IPS-20b (cell line): Measurements from ENCODE around the gene CNTN5.

ENCODE experiments used
- H3K27ac ChIP-seq: one replicate; pipeline ENCODE4 v1.5.1; 2013; ENCODE audit warnings: low read length
- H3K27me3 ChIP-seq: 2 replicates; pipeline ENCODE4 v1.6.1; 2013; ENCODE audit warnings: mild to moderate bottlenecking, low read length, inconsistent platforms; ENCODE audit not compliant: insufficient read depth
- H3K36me3 ChIP-seq: 2 replicates; pipeline ENCODE4 v1.6.1; 2013; ENCODE audit warnings: low read depth, mild to moderate bottlenecking, inconsistent platforms, low read length, moderate library complexity; ENCODE audit not compliant: insufficient read depth
- H3K4me1 ChIP-seq: 2 replicates; pipeline ENCODE4 v1.6.1; 2013; ENCODE audit warnings: mild to moderate bottlenecking, control low read depth, inconsistent platforms, low read length, moderate library complexity; ENCODE audit not compliant: insufficient read depth
- H3K4me3 ChIP-seq: 2 replicates; pipeline ENCODE4 v1.5.1; 2013; ENCODE audit warnings: mild to moderate bottlenecking, low read length, inconsistent platforms
- H3K9ac ChIP-seq: 2 replicates; pipeline ENCODE4 v1.6.1; 2013; ENCODE audit warnings: low read depth, mild to moderate bottlenecking, inconsistent platforms, low read length, moderate library complexity
- H3K9me3 ChIP-seq: 2 replicates; pipeline ENCODE4 v1.6.1; 2013; ENCODE audit warnings: mild to moderate bottlenecking, low read depth, low read length, inconsistent platforms; ENCODE audit not compliant: insufficient read depth

CNTN5 gene

DNA sequence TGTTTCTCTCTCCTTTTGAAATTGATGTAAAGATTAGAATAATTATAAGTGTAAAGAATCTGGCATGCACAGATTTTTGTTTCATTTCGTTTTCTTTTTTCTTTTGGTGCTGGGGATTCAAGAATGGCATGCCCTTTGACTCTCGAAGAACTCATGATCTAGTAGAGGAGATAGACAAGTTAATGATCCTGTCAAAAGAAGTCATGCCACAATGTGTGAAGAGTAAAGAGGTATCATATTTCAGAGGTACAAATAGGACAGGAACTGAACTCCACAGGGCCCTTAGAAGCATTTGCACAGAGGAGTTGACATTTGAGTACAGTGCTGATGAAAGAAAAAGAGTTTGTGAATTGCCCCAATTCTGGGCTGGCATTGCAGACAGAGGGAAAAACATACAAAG, 958.3 kb downstream of the CNTN5 start:
- no peak overlapping the region for H3K4me3 ChIP-seq
- H3K36me3 ChIP-seq, result no peaks in the 10 kb centered on the region
- no peaks in the 10 kb centered on the region for H3K9me3 ChIP-seq
- H3K27ac ChIP-seq, result no peak overlapping the region
- no peak overlapping the region for H3K9ac ChIP-seq
- H3K27me3 ChIP-seq, result no peaks in the 10 kb centered on the region
- no peaks in the 10 kb centered on the region for H3K4me1 ChIP-seq

- H3K4me1 ChIP-seq, result no peaks in the 10 kb centered on the region
- H3K36me3 ChIP-seq, result no peaks in the 10 kb centered on the region
- H3K9me3 ChIP-seq, result no peaks in the 10 kb centered on the region
- H3K9ac ChIP-seq, result no peak overlapping the region
- no peaks in the 10 kb centered on the region for H3K27me3 ChIP-seq
- no peak overlapping the region for H3K4me3 ChIP-seq
- H3K27ac ChIP-seq, result no peak overlapping the region
Measured at GRCh38 chr11:99987821-99988470, 967.2 kb downstream of the CNTN5 start.

DNA sequence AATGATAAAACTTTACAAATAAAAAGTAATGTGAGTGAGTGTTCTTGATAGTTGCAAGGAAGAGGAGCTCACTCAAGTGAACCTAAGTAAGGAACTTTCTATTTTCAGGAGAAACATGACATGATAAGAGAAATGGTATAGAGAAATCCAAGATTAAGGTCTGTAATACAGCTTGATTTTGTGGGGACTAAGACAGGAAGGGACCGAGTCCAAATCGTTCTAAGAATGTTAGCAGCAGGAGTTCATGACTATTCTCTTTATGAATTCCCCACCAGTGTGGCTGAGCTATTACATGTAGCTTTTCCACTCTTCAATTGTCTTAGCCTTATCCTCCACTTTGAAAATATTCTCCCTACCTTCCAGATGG, 967.7 kb downstream of the CNTN5 start:
- H3K36me3 ChIP-seq, result no peaks in the 10 kb centered on the region
- H3K9ac ChIP-seq, result no peak overlapping the region
- H3K27ac ChIP-seq, result no peak overlapping the region
- H3K4me3 ChIP-seq, result no peak overlapping the region
- H3K27me3 ChIP-seq, result no peaks in the 10 kb centered on the region
- H3K9me3 ChIP-seq, result no peaks in the 10 kb centered on the region
- H3K4me1 ChIP-seq, result no peaks in the 10 kb centered on the region

- H3K27me3 ChIP-seq, result no peaks in the 10 kb centered on the region
- peaks cover 9% of the 10 kb centered on the region for H3K9me3 ChIP-seq
- no peaks in the 10 kb centered on the region for H3K4me1 ChIP-seq
- H3K36me3 ChIP-seq, result no peaks in the 10 kb centered on the region
- H3K9ac ChIP-seq, result no peak overlapping the region
- H3K27ac ChIP-seq, result no peak overlapping the region
- no peak overlapping the region for H3K4me3 ChIP-seq
Measured at GRCh38 chr11:100003985-100004384, 983.2 kb downstream of the CNTN5 start.

DNA sequence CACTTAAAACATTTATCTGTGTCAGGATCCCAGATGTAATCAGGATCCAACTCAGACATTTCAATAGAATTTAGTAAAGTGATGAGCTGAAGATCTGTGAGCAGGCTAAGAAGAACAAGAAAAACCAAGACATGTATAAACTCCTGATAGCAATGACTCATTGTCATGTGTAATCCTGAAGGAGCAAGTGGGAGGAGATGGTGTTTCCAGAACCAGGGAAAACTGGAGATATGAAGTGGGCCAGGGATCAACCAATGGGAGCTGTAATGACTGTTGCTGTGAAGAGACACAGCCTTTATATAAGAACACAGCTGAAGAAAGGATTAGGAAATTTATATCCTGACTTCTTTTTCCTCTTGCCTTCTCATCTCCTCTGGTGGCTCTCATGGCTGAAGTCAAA, 983.8 kb downstream of the CNTN5 start:
- Histone ChIP-seq H3K4me3 (no peak overlapping the region), H3K4me1 (no peaks in the 10 kb centered on the region), H3K27me3 (no peaks in the 10 kb centered on the region), H3K9ac (no peak overlapping the region), H3K9me3 (peaks cover 9% of the 10 kb centered on the region), H3K36me3 (no peaks in the 10 kb centered on the region), H3K27ac (no peak overlapping the region)

DNA sequence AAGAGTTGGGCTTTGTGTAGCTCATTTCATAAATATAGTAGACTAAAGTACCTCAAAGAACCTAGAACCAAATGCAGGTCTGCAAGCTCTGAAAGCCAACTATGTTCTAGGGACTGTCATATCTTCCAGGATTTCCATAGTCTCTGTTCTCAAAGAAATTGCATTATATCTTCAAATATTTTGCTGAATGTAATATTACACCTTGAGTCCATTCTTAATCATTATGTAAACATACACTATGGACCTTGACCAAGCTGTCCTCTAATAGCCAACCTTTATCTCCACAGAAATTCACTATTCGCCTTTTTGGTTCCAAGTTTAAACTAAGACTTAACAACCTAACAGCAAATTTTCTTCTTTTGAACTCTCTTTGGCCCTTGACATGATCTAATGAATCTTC, 987.7 kb downstream of the CNTN5 start:
- H3K4me3 ChIP-seq, result no peak overlapping the region
- H3K27me3 ChIP-seq, result no peaks in the 10 kb centered on the region
- H3K27ac ChIP-seq, result no peak overlapping the region
- H3K9ac ChIP-seq, result no peak overlapping the region
- H3K9me3 ChIP-seq, result no peaks in the 10 kb centered on the region
- no peaks in the 10 kb centered on the region for H3K4me1 ChIP-seq
- no peaks in the 10 kb centered on the region for H3K36me3 ChIP-seq

DNA sequence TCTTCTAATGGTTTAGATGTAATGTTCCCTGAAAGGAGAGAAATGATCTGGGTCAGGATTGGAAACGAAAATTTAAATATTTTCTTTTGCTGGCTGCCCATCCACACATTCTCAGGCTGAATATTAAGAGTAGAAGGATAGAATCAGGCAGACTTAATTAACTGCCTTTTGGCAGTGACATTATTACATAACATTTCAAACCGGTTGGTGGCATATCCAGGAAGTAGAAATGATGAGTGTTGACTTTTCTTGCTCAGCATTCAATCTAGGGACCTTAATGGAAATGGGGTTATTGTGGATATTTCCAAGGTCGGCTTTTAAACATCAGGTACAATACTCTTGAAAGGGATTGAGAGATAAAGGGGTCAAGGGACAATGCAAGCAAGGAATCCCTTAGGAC, 989.0 kb downstream of the CNTN5 start:
- Histone ChIP-seq H3K9ac (no peak overlapping the region), H3K4me1 (no peaks in the 10 kb centered on the region), H3K36me3 (no peaks in the 10 kb centered on the region), H3K27ac (no peak overlapping the region), H3K27me3 (no peaks in the 10 kb centered on the region), H3K9me3 (no peaks in the 10 kb centered on the region), H3K4me3 (no peak overlapping the region)

DNA sequence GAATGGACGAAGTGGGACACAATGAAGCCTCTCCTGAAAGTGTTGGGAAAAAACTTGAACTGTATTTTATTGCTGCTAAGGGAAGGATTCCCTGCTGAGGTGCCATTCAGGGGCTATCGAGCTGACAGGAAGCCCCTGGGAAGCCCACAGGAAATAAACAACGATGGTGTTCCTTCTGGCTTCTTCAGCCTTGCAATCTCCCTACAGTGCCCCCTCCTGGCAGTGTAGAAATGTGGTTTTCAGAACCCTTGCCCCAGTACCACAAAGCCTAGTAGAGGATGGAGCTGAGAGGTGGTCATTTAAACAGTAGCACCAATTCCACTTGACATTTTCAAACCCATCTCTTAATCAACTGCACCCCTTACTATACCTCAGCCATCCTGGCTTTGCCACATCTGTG, 989.6 kb downstream of the CNTN5 start:
- H3K36me3 ChIP-seq, result no peaks in the 10 kb centered on the region
- H3K4me3 ChIP-seq, result no peak overlapping the region
- no peaks in the 10 kb centered on the region for H3K27me3 ChIP-seq
- no peak overlapping the region for H3K9ac ChIP-seq
- H3K27ac ChIP-seq, result no peak overlapping the region
- H3K4me1 ChIP-seq, result no peaks in the 10 kb centered on the region
- no peaks in the 10 kb centered on the region for H3K9me3 ChIP-seq

GRCh38 chr11:100011697-100012096, 990.9 kb downstream of the CNTN5 start:
- Histone ChIP-seq H3K36me3 (no peaks in the 10 kb centered on the region), H3K27me3 (no peaks in the 10 kb centered on the region), H3K4me3 (no peak overlapping the region), H3K4me1 (no peaks in the 10 kb centered on the region), H3K9ac (no peak overlapping the region), H3K9me3 (no peaks in the 10 kb centered on the region), H3K27ac (no peak overlapping the region)

DNA sequence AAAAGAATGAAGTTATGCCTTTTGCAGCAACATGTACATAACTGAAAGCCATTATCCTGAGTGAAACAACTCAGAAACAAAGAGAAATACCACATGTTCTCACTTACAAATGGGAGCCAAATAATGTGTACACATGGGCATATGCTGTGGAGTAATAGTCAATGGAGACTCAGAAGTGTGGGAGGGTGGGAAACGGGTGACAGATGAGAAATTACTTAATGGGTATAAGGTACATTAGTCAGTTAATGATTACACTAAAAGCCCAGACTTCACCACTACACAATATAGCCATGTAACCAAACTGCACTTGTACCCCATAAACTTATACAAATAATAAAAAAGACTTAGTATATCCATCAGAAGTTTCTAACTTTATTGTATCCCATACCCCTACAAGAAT, 992.3 kb downstream of the CNTN5 start:
- no peaks in the 10 kb centered on the region for H3K27me3 ChIP-seq
- no peak overlapping the region for H3K27ac ChIP-seq
- H3K4me1 ChIP-seq, result no peaks in the 10 kb centered on the region
- no peak overlapping the region for H3K9ac ChIP-seq
- no peaks in the 10 kb centered on the region for H3K9me3 ChIP-seq
- no peaks in the 10 kb centered on the region for H3K36me3 ChIP-seq
- H3K4me3 ChIP-seq, result no peak overlapping the region

GRCh38 chr11:100031973-100032372, 1011.2 kb downstream of the CNTN5 start:
- Histone ChIP-seq H3K9me3 (peaks cover 3% of the 10 kb centered on the region; the same call in 1 of the 2 replicates), H3K4me1 (no peaks in the 10 kb centered on the region), H3K27ac (no peak overlapping the region), H3K4me3 (no peak overlapping the region), H3K9ac (no peak overlapping the region), H3K36me3 (no peaks in the 10 kb centered on the region), H3K27me3 (no peaks in the 10 kb centered on the region)

DNA sequence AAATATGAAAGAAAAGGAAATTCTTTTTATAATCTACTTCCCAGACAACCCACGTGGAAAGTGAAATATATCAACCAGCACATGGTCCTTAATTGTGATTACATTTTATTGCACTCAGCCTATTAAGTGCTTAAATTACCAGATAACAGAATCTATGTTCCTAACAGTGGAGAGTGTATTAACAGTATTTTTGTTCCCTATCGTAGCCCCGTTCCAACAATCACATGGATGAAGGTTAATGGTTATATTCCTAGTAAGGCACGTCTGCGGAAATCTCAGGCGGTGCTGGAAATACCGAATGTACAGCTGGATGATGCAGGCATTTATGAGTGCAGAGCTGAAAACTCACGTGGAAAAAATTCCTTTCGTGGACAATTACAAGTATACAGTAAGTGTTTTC, 1040.3 kb downstream of the CNTN5 start:
- no peak overlapping the region for H3K9ac ChIP-seq
- H3K36me3 ChIP-seq, result no peaks in the 10 kb centered on the region
- H3K27ac ChIP-seq, result no peak overlapping the region
- H3K9me3 ChIP-seq, result no peaks in the 10 kb centered on the region
- H3K27me3 ChIP-seq, result no peaks in the 10 kb centered on the region
- no peaks in the 10 kb centered on the region for H3K4me1 ChIP-seq
- H3K4me3 ChIP-seq, result no peak overlapping the region
